Measurements from ENCODE around the gene TSPY3. TPM values are rescaled to one million over a fixed set of nuclear protein-coding genes. Genes with fewer than 3 reads are reported as not detected.
"Not testable (repeated sequence)": the region's sequence is repeated elsewhere in the genome, so short reads cannot be mapped to it uniquely, and the experiment has no call there.

Gene TSPY3
- not detected for total RNA-seq

- H3K27me3 Mint-ChIP-seq (ENCODE audit: low read depth); H3K4me3 Mint-ChIP-seq; H3K36me3 Mint-ChIP-seq (ENCODE audit: insufficient read depth in 2 of 2); ATAC-seq (replicated peaks in 1 of 2); DNase-seq; H3K4me1 Mint-ChIP-seq (ENCODE audit: low read depth); H3K27ac Mint-ChIP-seq; H3K9me3 Mint-ChIP-seq: not testable (repeated sequence)
Measured at GRCh38 chrY:9398121-9398520, at the start of gene TSPY3. Gene TSPY3 (plus strand): TSS chrY:9398421. CDS start chrY:9398467, 46 bp downstream.

- DNase-seq; H3K27me3 Mint-ChIP-seq (ENCODE audit: low read depth); H3K4me3 Mint-ChIP-seq; H3K27ac Mint-ChIP-seq; H3K9me3 Mint-ChIP-seq; H3K36me3 Mint-ChIP-seq (ENCODE audit: insufficient read depth in 2 of 2); ATAC-seq (replicated peaks in 1 of 2); H3K4me1 Mint-ChIP-seq (ENCODE audit: low read depth): not testable (repeated sequence)
Measured at GRCh38 chrY:9357497-9357896, 40.7 kb upstream of the TSPY3 start, which contains the start of gene TSPY8. Gene TSPY8 (plus strand): TSS chrY:9357797. CDS start chrY:9357843, 46 bp downstream.

GRCh38 chrY:9396527-9396926 is 1.7 kb upstream of the TSPY3 start:
- not testable (repeated sequence) for DNase-seq; H3K4me3 Mint-ChIP-seq; H3K27ac Mint-ChIP-seq; ATAC-seq (replicated peaks in 1 of 2); H3K4me1 Mint-ChIP-seq (ENCODE audit: low read depth); H3K27me3 Mint-ChIP-seq (ENCODE audit: low read depth); H3K36me3 Mint-ChIP-seq (ENCODE audit: insufficient read depth in 2 of 2); H3K9me3 Mint-ChIP-seq

Other genes starting within 250 kb of the TSPY3 start
- gene TSPY4, start 61.0 kb upstream of the TSPY3 start, total RNA-seq = not detected
- gene TSPY8, start 40.6 kb upstream of the TSPY3 start, total RNA-seq = not detected
- gene TSPY1, start 68.5 kb downstream of the TSPY3 start, total RNA-seq = not detected
- not detected for gene TSPY9, start 88.8 kb downstream of the TSPY3 start, total RNA-seq
- gene TSPY10, start 129.5 kb downstream of the TSPY3 start, total RNA-seq = not detected

All from activated T-cell treated with anti-CD3 and anti-CD28 coated beads, Interleukin-2, amount 50 U/mL, for 72 hours (primary cell).